ENCODE data around the gene KIAA1143. TPM values are rescaled to one million over a fixed set of nuclear protein-coding genes. Genes with fewer than 3 reads are reported as not detected.

The KIAA1143 gene
- total RNA-seq (2022; extraction: Qiagen RNA extraction): 10.6 to 18.3 TPM (median 15.3 TPM) in 5 replicates

DNA sequence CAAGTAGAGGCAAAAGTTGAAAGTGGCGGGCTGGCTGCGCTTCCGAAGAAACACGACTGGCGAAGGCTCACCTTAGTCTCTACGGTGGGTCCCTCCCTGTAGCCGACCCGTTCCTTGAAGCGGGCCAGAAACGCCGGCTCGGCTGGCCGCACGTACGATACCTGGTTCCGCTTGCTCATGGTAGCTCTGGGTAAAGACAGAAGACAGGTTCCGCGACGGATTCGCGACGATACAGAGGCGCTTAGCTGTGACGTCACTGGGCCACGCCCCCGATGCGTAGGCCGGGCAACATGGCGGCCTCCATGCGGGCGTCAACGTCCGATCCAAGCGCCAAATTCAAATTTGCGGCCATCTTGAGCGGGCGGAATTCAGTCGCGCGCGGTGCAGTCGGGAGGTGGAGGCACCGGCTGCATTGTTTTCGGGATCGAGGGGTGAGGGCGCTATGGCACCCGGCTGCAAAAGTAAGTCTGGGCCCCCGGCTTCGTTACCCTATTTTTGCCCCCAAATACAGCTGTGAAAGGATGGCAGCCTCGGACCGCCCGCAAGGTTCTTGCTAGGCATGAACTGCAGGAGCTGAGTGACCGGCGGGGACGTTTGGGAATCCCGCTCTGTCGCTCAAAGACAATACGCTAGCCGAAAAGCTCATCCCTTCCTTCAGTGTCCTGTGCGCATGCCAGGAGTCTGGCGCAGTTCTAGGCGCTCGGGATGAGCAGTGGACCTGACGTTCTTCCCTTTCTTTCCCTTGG lies at the start of gene KIAA1143, which contains the start of gene KIF15:
TSS of gene KIAA1143 (minus strand) at position 196 of the 746 bp plus-strand sequence. CDS start at position 179, 17 bp downstream.
TSS of gene KIF15 (plus strand) at position 371 of the 746 bp plus-strand sequence. CDS start at position 443, 72 bp downstream.

DNA sequence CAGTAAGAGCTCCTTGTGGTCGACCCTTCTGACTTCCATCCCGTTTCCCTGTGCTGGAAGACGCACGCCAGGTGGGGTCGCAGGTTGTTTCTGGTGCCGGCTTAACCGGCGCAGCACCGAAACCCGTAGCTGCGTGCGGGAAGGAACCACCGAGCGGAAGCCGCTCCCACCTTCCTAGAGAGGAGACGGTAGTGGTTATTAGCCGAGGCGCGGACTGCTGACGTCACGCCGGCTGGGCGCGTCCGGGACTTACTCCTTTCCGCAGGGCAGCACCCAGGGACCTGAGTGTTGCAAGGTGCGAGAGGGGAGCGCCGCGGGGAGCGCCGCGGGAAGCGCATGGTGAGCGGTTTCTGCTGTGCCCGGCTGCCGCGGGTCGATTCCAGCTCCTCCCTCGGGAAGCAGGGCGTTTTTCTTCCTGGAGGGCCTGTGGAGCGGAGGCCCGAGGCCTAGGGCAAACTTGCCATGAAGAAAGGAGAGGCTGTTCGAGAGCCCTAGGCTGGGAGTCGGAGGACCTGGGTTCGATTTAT lies 32.0 kb downstream of the KIAA1143 start, which contains the start of gene ZNF501:
TSS of gene ZNF501 (plus strand) at position 252 of the 527 bp plus-strand sequence. CDS start 4,787 bp downstream, outside the sequence.

DNA sequence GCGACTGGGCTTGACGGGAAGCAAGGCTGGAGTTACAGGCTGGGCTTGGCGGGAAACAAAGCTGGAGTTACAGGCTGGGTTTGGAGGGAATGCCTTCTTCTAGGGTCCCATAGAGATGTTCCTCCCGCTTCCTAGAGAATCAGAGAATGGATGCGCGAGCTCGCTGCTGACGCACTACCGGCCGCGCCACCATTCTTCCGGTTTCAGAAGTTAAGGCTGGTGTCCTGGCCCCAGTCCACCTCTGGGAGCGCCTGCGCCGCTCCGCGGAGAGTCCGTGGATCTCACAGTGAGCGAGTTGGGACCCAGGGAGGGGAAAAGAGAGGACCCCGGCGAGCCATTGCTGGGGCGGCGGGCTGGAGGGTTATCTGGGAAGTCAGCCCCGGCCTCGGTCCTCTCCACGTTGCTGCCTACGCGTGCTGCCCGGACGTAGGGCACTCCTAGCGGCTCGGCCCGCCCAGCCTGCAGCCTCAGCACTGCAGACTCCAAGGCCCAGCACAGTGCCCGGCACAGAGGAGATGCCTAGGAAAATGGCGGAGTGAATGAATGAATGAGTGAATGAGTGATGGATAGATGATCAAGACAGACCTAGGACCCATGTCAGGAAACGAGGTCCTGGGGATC lies 48.9 kb downstream of the KIAA1143 start, which contains the start of gene ZNF502:
TSS of gene ZNF502 (plus strand) at position 206 of the 621 bp plus-strand sequence. CDS start 7,602 bp downstream, outside the sequence.

Other genes starting within 250 kb of the KIAA1143 start
- gene ZKSCAN7, start 206.4 kb downstream of the KIAA1143 start, total RNA-seq (2022; extraction: Qiagen RNA extraction): not detected in 5 replicates
- not detected in 5 replicates for gene ZNF660, start 176.7 kb downstream of the KIAA1143 start, total RNA-seq (2022; extraction: Qiagen RNA extraction)
- gene ZNF197, start 136.6 kb downstream of the KIAA1143 start, total RNA-seq (2022; extraction: Qiagen RNA extraction): 1.3 to 2.5 TPM (median 1.8 TPM) in 5 replicates
- gene ZNF35, start 112.9 kb downstream of the KIAA1143 start, total RNA-seq (2022; extraction: Qiagen RNA extraction): 5.0 to 6.4 TPM (median 5.4 TPM) in 5 replicates
- 1.5 to 2.3 TPM (median 1.6 TPM) in 5 replicates for gene ZNF502, start 49.0 kb downstream of the KIAA1143 start, total RNA-seq (2022; extraction: Qiagen RNA extraction)
- gene ZNF501, start 32.0 kb downstream of the KIAA1143 start, total RNA-seq (2022; extraction: Qiagen RNA extraction): not detected in 5 replicates
- gene KIF15, start 175 bp upstream of the KIAA1143 start, total RNA-seq (2022; extraction: Qiagen RNA extraction): 7.6 to 12.1 TPM (median 8.6 TPM) in 5 replicates
- gene TMEM42, start 100.3 kb upstream of the KIAA1143 start, total RNA-seq (2022; extraction: Qiagen RNA extraction): 8.2 to 12.2 TPM (median 11.4 TPM) in 5 replicates
- gene TGM4, start 113.0 kb upstream of the KIAA1143 start, total RNA-seq (2022; extraction: Qiagen RNA extraction): 0.12 to 0.30 TPM (median 0.16 TPM) in 5 replicates
- gene ZDHHC3, start 214.6 kb upstream of the KIAA1143 start, total RNA-seq (2022; extraction: Qiagen RNA extraction): 42.1 to 46.0 TPM (median 45.4 TPM) in 5 replicates
- gene EXOSC7, start 214.6 kb upstream of the KIAA1143 start, total RNA-seq (2022; extraction: Qiagen RNA extraction): 44.6 to 53.0 TPM (median 47.2 TPM) in 5 replicates

All from A549 treated with Hydrocortisone at 1 μM for 4 hours (cell line).